HepG2 (cell line): Measurements from ENCODE around the gene CD7. TPM values are rescaled to one million over a fixed set of nuclear protein-coding genes. Genes with fewer than 3 reads are reported as not detected.

Experiments used
- AGO2 ChIP-seq: fragments of 200-400 bp; formaldehyde crosslinking; optimal IDR thresholded peaks from 2 replicates; pipeline ENCODE3; 2017; ENCODE audit warnings: mild to moderate bottlenecking, low read depth, low read length, moderate library complexity
- BATF2 ChIP-seq: sonication (generic); formaldehyde crosslinking; IDR thresholded peaks from 2 replicates; pipeline ENCODE4 v1.8.0; 2022; ENCODE audit warnings: mild to moderate bottlenecking, missing genetic modification reagents, moderate library complexity
- DR1 ChIP-seq: sonication (generic); formaldehyde crosslinking; IDR thresholded peaks from 2 replicates; pipeline ENCODE4 v1.8.0; 2021; ENCODE audit warnings: mild to moderate bottlenecking, missing genetic modification reagents, inconsistent platforms
- GFI1 ChIP-seq: sonication (generic); formaldehyde crosslinking; IDR thresholded peaks from 2 replicates; pipeline ENCODE4 v1.5.0; 2020; ENCODE audit warnings: missing genetic modification reagents, mild to moderate bottlenecking, borderline replicate concordance
- HIVEP1 ChIP-seq: sonication (generic); formaldehyde crosslinking; IDR thresholded peaks from 2 replicates; pipeline ENCODE4 v1.4.0; 2020; ENCODE audit warnings: mild to moderate bottlenecking, missing genetic modification reagents
- HNRNPK ChIP-seq: fragments of 200-400 bp; formaldehyde crosslinking; IDR thresholded peaks from 2 replicates; pipeline ENCODE4 v1.6.1; 2018; ENCODE audit warnings: low read length, low read depth, moderate library complexity, mild to moderate bottlenecking; ENCODE audit not compliant: poor library complexity, severe bottlenecking
- MAFF ChIP-seq: IDR thresholded peaks from 2 replicates; pipeline ENCODE4 v1.6.1; 2011; ENCODE audit warnings: low read depth, low read length, improper control_type of control experiment
- PATZ1 ChIP-seq: sonication (generic); formaldehyde crosslinking; IDR thresholded peaks from 2 replicates; pipeline ENCODE4 v1.4.0; 2020; ENCODE audit warnings: missing genetic modification reagents
- PAX8 ChIP-seq: sonication (generic); formaldehyde crosslinking; IDR thresholded peaks from 2 replicates; pipeline ENCODE4 v1.8.0; 2022; ENCODE audit warnings: mild to moderate bottlenecking, missing genetic modification reagents, borderline replicate concordance
- RERE ChIP-seq: IDR thresholded peaks from 2 replicates; pipeline ENCODE4 v1.6.1; 2016; ENCODE audit warnings: low read depth, missing genetic modification reagents, missing compliant biosample characterization
- RXRA ChIP-seq: sonication (generic); formaldehyde crosslinking; IDR thresholded peaks from 2 replicates; pipeline ENCODE4 v1.5.1; 2020; ENCODE audit warnings: missing genetic modification reagents
- SIN3B ChIP-seq: fragments of 150-350 bp; IDR thresholded peaks from 2 replicates; pipeline ENCODE4 v1.6.1; 2014; ENCODE audit warnings: low read length
- ZHX1 ChIP-seq: sonication (generic); formaldehyde crosslinking; IDR thresholded peaks from 2 replicates; pipeline ENCODE4 v1.8.1; 2022; ENCODE audit warnings: low read depth, mild to moderate bottlenecking, missing genetic modification reagents
- ZNF280B ChIP-seq: sonication (generic); formaldehyde crosslinking; IDR thresholded peaks from 2 replicates; pipeline ENCODE4 v1.5.0; 2020; ENCODE audit warnings: missing genetic modification reagents, mild to moderate bottlenecking, borderline replicate concordance
- ZNF563 ChIP-seq: sonication (generic); formaldehyde crosslinking; IDR thresholded peaks from 2 replicates; pipeline ENCODE4 v1.8.0; 2022; ENCODE audit warnings: mild to moderate bottlenecking, moderate library complexity, missing genetic modification reagents
- polyA plus RNA-seq, 8 experiments: library from polyadenylated mRNA; depleted of rRNA in 3 of 8; stranded (reverse) in 7 of 8; unstranded in 1 of 8; fragments of >200 nt; fragmentation: Illumina TruSeq in 4 of 8; extraction: Trizol in 4 of 8; gene quantifications; 2 replicates each; pipeline versions ENCODE4 v1.2.1 to v1.2.3, GENCODE V29; 2011 to 2016; ENCODE audit warnings: low read depth in 4 of 8, missing spikeins in 1 of 8, mixed read lengths in 1 of 8; ENCODE audit not compliant: insufficient read depth in 1 of 8
- total RNA-seq, 5 experiments: library from RNA; depleted of rRNA; stranded (reverse); fragments of >200 nt; fragmentation: Illumina TruSeq; extraction: Trizol; gene quantifications; 2 replicates each; pipeline ENCODE4 v1.2.3, GENCODE V29; 2016; ENCODE audit warnings: low read depth in 1 of 5

Gene CD7
- total and polyA plus RNA-seq, 2 of the 13 experiments (the other 11 are each of a cell fraction or from before 2014, with no cell fraction given) = 67.6 to 76.4 TPM

- TF ChIP-seq ZNF563 (CRISPR knock-in tag) (peak; percentile 37; the same call in 1 of the 2 replicates), DR1 (peak; percentile 99), HIVEP1 (CRISPR knock-in tag) (no peak), GFI1 (CRISPR knock-in tag) (peak; percentile 43), ZHX1 (CRISPR knock-in tag) (0 out of 2 replicates have a peak, but pooled peaks have one; percentile 42), RXRA (CRISPR knock-in tag) (peak; percentile 84), AGO2 (peak; percentile 95), HNRNPK (peak; percentile 74), PATZ1 (CRISPR knock-in tag) (peak; percentile 62), ZNF280B (CRISPR knock-in tag) (peak; percentile 61), SIN3B (peak; percentile 60), BATF2 (no peak; the same call in 1 of the 2 replicates), MAFF (no peak), PAX8 (peak; percentile 81; the same call in 1 of the 2 replicates), RERE (no peak)
These were observed 24.9 kb downstream of the CD7 start (continued) for GRCh38 chr17:82292251-82293154.
